GM12875 (cell line): Measurements from ENCODE around the gene RBM47.

Experiments
- H3K4me3 ChIP-seq: one replicate; pipeline ENCODE4 v1.5.1; 2011; ENCODE audit warnings: low read depth, low read length, control low read depth
- TF ChIP-seq, protein P1 (sequence below): IDR thresholded peaks from 2 replicates; pipeline ENCODE4 v1.5.1; 2011; ENCODE audit warnings: low read depth, mild to moderate bottlenecking, control low read depth, inconsistent platforms, low read length, moderate library complexity, borderline replicate concordance; ENCODE audit not compliant: insufficient read depth

RBM47 gene

DNA sequence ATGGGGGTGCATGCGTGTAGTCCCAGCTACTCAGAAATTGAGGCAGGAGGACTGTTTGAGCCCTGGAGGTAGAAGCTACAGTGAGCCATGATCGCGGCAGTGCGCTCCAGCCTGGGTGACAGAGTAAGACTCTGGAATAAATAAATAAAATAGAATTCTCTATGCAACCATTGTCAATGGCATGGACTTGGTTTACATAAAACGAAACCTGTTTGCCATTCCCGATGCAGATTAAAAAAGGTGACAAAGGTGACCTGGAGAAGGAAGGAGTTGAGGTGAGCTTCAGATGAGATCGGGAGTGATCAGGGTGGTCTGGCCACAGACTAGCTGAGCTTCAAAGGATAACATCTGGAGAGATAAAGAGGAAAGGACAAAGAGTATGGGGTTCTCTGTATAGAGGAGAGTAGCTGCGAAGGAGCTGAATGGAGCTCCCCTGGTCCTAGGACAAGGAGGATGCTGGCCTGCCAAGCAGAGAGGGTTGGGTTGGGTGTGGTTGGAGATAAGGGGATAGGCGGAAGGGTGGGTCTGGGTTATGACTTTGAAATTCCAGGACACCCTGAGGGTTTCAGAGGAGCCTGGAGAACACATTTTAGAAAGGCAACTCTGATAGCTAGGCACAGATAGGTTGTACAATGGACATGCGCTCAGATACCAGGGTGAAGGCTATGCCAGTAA is 98.6 kb downstream of the RBM47 start:
- H3K4me3 ChIP-seq = no peak overlapping the region
- TF ChIP-seq, protein P1, sequence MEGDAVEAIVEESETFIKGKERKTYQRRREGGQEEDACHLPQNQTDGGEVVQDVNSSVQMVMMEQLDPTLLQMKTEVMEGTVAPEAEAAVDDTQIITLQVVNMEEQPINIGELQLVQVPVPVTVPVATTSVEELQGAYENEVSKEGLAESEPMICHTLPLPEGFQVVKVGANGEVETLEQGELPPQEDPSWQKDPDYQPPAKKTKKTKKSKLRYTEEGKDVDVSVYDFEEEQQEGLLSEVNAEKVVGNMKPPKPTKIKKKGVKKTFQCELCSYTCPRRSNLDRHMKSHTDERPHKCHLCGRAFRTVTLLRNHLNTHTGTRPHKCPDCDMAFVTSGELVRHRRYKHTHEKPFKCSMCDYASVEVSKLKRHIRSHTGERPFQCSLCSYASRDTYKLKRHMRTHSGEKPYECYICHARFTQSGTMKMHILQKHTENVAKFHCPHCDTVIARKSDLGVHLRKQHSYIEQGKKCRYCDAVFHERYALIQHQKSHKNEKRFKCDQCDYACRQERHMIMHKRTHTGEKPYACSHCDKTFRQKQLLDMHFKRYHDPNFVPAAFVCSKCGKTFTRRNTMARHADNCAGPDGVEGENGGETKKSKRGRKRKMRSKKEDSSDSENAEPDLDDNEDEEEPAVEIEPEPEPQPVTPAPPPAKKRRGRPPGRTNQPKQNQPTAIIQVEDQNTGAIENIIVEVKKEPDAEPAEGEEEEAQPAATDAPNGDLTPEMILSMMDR = no peak

DNA sequence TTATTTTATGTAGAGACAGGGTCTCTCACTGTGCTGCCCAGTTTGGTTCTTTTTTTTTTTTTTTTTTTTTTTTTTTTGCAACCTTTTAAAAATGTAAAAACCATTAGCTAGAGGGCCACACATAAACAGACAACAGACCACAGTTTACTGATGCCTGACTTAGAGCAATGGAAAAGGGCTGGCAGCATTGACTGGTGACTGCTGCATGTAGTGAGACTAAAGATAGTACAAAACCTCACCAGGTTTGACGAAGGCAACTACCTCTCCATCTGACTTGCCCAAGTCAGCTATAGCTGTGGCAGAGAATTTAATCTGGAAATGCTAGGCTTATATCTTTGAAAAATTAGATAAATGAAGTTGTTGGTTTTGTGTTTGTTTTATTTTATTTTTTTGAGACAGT is 102.9 kb downstream of the RBM47 start:
- H3K4me3 ChIP-seq = no peak overlapping the region
- TF ChIP-seq, protein P1 = no peak

DNA sequence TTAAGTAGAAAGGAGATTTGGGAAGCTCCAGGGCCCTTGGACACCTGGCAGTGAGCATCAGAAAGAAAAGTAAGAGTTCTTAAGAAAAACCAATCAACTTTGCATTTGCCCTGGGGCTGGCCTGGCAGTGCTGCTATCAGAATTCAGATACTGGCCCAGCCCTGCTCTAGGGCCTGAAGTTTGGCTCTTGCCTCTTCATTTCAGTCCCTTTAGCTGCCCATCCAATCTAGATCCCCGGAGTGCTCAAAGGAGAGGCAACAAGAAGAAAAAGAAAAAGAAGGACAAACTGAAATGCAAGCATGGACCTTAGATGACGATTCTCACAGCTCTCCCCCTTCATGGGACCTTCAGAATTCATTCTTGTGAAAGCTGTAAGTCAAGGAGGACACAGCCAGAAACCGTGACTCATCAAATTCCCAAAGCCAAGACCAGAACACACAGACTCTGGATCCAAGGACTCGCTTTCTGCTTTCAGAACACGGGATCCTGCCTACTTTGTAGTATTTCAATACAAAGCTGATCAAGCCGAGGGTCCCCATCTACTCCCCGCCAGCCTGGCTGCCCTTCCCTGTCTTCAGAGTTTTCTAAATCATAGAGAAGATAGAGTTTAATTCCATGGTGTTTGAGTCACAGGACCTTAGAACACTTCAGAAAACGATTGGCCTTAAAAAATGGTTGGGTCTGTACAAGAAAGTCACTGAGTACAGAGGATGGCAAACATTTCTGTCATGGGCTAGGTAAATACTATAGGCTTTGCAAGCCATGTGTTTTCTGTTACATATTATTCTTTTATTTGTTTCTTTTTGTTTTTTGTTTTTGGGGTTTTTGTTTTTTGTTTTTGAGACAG is 103.7 kb downstream of the RBM47 start:
- H3K4me3 ChIP-seq = no peak overlapping the region
- TF ChIP-seq, protein P1 = no peak

DNA sequence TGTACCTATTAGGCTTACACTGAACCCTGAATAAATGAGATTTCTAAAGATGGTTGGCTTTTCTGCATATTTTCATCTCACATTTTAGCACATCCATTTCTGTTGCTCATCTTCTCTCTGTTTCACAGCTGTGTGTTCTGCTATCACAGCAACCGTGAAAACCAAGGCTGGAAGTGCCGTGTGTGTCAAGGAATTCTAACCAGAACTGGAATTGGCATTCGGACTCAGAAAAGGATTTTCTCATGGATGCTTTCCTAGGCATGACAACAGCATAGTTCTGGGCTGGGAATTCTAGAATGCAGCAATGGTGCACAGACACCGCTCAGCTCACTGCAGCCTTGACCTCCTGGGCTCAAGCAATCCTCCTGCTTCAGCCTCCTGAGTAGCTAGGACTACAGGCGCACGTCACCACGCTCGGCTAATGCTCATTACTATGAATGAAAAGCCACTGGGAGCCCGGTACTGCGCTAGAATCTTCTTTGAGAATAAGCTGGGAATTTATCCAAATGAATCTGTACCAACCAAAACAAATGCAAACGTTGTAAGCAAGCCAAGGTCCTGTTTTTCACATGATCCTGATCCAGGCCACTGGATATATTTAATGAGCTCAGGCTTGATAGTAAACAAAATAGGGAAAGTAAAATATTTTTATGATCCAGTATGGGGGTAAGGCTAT is 105.2 kb downstream of the RBM47 start:
- TF ChIP-seq, protein P1 = no peak
- no peak overlapping the region for H3K4me3 ChIP-seq

DNA sequence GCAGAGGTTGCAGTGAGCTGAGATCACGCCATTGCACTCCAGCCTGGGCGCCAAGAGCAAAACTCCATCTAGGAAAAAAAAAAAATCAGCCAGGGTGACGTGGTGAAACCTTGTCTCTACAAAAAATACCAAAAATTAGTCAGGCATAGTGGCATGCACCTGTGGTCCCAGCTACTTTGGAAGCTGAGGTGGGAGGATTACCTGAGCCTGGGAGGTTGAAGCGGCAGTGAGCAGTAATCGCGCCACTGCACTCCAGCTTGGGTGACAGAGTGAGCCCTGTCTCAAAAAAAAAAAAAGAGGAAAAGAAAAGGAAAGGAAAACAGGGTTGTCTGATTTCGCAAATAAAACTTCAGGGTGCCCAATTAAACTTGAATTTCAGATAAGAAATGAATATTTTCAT is 106.1 kb downstream of the RBM47 start:
- no peak overlapping the region for H3K4me3 ChIP-seq
- TF ChIP-seq, protein P1 = no peak

DNA sequence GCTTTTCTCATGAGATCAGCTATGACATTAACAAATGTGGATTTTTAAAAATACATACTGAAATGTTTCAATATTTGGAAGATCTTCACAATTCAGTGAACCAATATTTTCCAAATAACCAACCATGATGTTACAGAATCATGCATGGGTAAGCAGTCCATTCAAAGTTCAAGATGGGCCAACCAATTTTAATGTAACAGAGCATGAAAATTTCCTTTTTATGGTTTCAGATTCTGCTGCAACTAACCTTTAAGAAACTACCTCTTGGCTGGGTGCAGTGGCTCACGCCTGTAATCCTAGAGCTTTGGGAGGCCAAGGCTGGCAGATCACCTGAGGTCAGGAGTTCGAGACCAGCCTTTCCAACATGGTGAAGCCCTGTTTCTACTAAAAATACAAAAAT is 107.7 kb downstream of the RBM47 start:
- H3K4me3 ChIP-seq = no peak overlapping the region
- TF ChIP-seq, protein P1 = no peak
